Glutamatergic neuron (in vitro differentiated cells): ENCODE data around the gene KLHL8. TPM values are rescaled to one million over a fixed set of nuclear protein-coding genes. Genes with fewer than 3 reads are reported as not detected.

Experiments
- DNase-seq: peaks from one replicate; pipeline ENCODE4 v3.0.0; 2022
- H3K27ac Mint-ChIP-seq: one replicate; pipeline ENCODE4 v1.8.0; 2020; ENCODE audit warnings: mild to moderate bottlenecking, mixed read lengths, inconsistent platforms; ENCODE audit not compliant: unreplicated experiment
- H3K27me3 Mint-ChIP-seq: one replicate; pipeline ENCODE4 v1.8.0; 2020; ENCODE audit warnings: mild to moderate bottlenecking, moderate library complexity, mixed read lengths, inconsistent platforms; ENCODE audit not compliant: unreplicated experiment
- H3K36me3 Mint-ChIP-seq: one replicate; pipeline ENCODE4 v1.8.0; 2020; ENCODE audit warnings: mild to moderate bottlenecking, mixed read lengths, inconsistent platforms; ENCODE audit not compliant: unreplicated experiment
- H3K4me1 Mint-ChIP-seq: one replicate; pipeline ENCODE4 v1.8.0; 2020; ENCODE audit warnings: mild to moderate bottlenecking, low read depth, mixed read lengths, inconsistent platforms; ENCODE audit not compliant: unreplicated experiment
- H3K4me3 Mint-ChIP-seq: one replicate; pipeline ENCODE4 v1.8.0; 2020; ENCODE audit warnings: mild to moderate bottlenecking, mixed read lengths, inconsistent platforms; ENCODE audit not compliant: unreplicated experiment
- H3K9me3 Mint-ChIP-seq: one replicate; pipeline ENCODE4 v1.8.0; 2020; ENCODE audit warnings: mild to moderate bottlenecking, moderate library complexity, mixed read lengths, inconsistent platforms; ENCODE audit not compliant: unreplicated experiment
- CTCF ChIP-seq: fragments of 200-600 bp; sonication (generic); IDR thresholded peaks from one replicate; pipeline ENCODE4 v1.5.0; 2021; ENCODE audit not compliant: partially characterized antibody, unreplicated experiment
- total RNA-seq: library from RNA; stranded (reverse); fragmentation: NEBNext Ultra II Directional; extraction: Animal tissue kit (Norgen Biotek cat#: 25700); gene quantifications from one replicate; pipeline ENCODE4 v1.2.1, GENCODE V29; 2021; ENCODE audit not compliant: unreplicated experiment

KLHL8 gene
- total RNA-seq, 1 donor from 2014 or later, result 16.6 TPM

- Mint-ChIP-seq H3K27me3 (peaks cover 3% of the 10 kb centered on the region), H3K4me3 (no peak overlapping the region), H3K36me3 (peaks cover 5% of the 10 kb centered on the region), H3K9me3 (peaks cover 4% of the 10 kb centered on the region), H3K4me1 (no peaks in the 10 kb centered on the region), H3K27ac (no peak overlapping the region)
- TF ChIP-seq CTCF, result no peak
- no peak for DNase-seq
These were observed 40.1 kb upstream of the KLHL8 start for GRCh38 chr4:87260477-87260876.

GRCh38 chr4:87258677-87259076, 38.3 kb upstream of the KLHL8 start:
- Mint-ChIP-seq H3K4me1 (no peaks in the 10 kb centered on the region), H3K4me3 (no peak overlapping the region), H3K27ac (no peak overlapping the region), H3K9me3 (peaks cover 6% of the 10 kb centered on the region), H3K36me3 (peaks cover 5% of the 10 kb centered on the region), H3K27me3 (peaks cover 3% of the 10 kb centered on the region)
- no peak for TF ChIP-seq CTCF
- DNase-seq, result no peak

GRCh38 chr4:87257523-87257922, 37.1 kb upstream of the KLHL8 start:
- no peak for DNase-seq
- TF ChIP-seq CTCF, result no peak
- Mint-ChIP-seq H3K4me1 (no peaks in the 10 kb centered on the region), H3K27me3 (no peaks in the 10 kb centered on the region), H3K27ac (no peak overlapping the region), H3K36me3 (peaks cover 5% of the 10 kb centered on the region), H3K9me3 (peaks cover 6% of the 10 kb centered on the region), H3K4me3 (no peak overlapping the region)

- Mint-ChIP-seq H3K27ac (no peak overlapping the region), H3K4me1 (no peaks in the 10 kb centered on the region), H3K4me3 (no peak overlapping the region), H3K9me3 (peaks cover 6% of the 10 kb centered on the region), H3K36me3 (peaks cover 5% of the 10 kb centered on the region), H3K27me3 (no peaks in the 10 kb centered on the region)
- no peak for TF ChIP-seq CTCF
- DNase-seq, result no peak
These were observed 35.3 kb upstream of the KLHL8 start for GRCh38 chr4:87255755-87256154.

GRCh38 chr4:87251106-87251505, 30.7 kb upstream of the KLHL8 start:
- H3K9me3 Mint-ChIP-seq, result peaks cover 2% of the 10 kb centered on the region
- no peak overlapping the region for H3K27ac Mint-ChIP-seq
- no peaks in the 10 kb centered on the region for H3K4me1 Mint-ChIP-seq
- H3K4me3 Mint-ChIP-seq, result no peak overlapping the region
- H3K27me3 Mint-ChIP-seq, result no peaks in the 10 kb centered on the region
- no peak for DNase-seq
- H3K36me3 Mint-ChIP-seq, result peaks cover 5% of the 10 kb centered on the region
- TF ChIP-seq CTCF, result no peak
